ENCODE measurements around the gene CTNNAL1. TPM values are rescaled to one million over a fixed set of nuclear protein-coding genes. Genes with fewer than 3 reads are reported as not detected.
"Not testable (repeated sequence)": the region's sequence is repeated elsewhere in the genome, so short reads cannot be mapped to it uniquely, and the experiment has no call there.

CTNNAL1 gene
- total and polyA plus RNA-seq, 9 of the 15 experiments (the other 6 are each of a cell fraction or from before 2014, with no cell fraction given) = 23.2 to 78.0 (median 46.7) TPM

GRCh38 chr9:108920401-108920800, 92.9 kb downstream of the CTNNAL1 start:
- ATAC-seq; H2AFZ ChIP-seq (ENCODE audit: low read depth, low read length); H3K4me3 ChIP-seq; DNase-seq (ENCODE audit: extremely low read depth in 1 of 4, low spot score in 3 of 4); CTCF ChIA-PET (ENCODE audit: low intra/inter-chr PET ratio); intact Hi-C loops (cut with micrococcal nuclease); H3K27ac ChIP-seq (ENCODE audit: extremely low read depth, low read depth, low read length); H3K9ac ChIP-seq (ENCODE audit: insufficient read depth in 1 of 2, low read depth in 2 of 2, low read length in 2 of 2); H3K79me2 ChIP-seq (ENCODE audit: control insufficient read depth, insufficient read depth, low read length); H3K4me1 ChIP-seq (replicated peaks in 1 of 2; ENCODE audit: control insufficient read depth in 2 of 2, insufficient read depth in 2 of 2, low read length in 2 of 2); H3K9me3 ChIP-seq (replicated peaks; ENCODE audit: control insufficient read depth, insufficient read depth, low read depth, low read length); H4K20me1 ChIP-seq (replicated peaks; ENCODE audit: control insufficient read depth, insufficient read depth, low read length); H3K9me1 ChIP-seq (ENCODE audit: control insufficient read depth, insufficient read depth, low read length); H3K4me2 ChIP-seq (ENCODE audit: insufficient read depth, low read length); BruUV-seq (replicated peaks); in situ Hi-C loops (cut with MboI); FAIRE-seq; H3K27me3 ChIP-seq (ENCODE audit: control insufficient read depth in 2 of 2, insufficient read depth in 2 of 2, low read length in 2 of 2): not testable (repeated sequence)
- POLR2A ChIA-PET = interaction anchor here (1.4 kb wide), 1 partner anchor 47 kb away, joined by 3 read pairs; no protein-coding TSS in a partner anchor
- 95% methylated on average over 1 of the region's 1 CpG for WGBS (ENCODE audit: insufficient coverage, low coverage, missing lambda C conversion rate)
- H3K36me3 ChIP-seq (ENCODE audit: control insufficient read depth, insufficient read depth, low read length) = peaks cover 85% of the 10 kb centered on the region

- CTCF ChIA-PET (ENCODE audit: low intra/inter-chr PET ratio) = no interaction called here
- no peak for DNase-seq (ENCODE audit: extremely low read depth in 1 of 4, low spot score in 3 of 4)
- in situ Hi-C loops (cut with MboI) (no loop called here), intact Hi-C loops (cut with micrococcal nuclease) (no loop called here)
- Histone ChIP-seq H3K4me1 (replicated peaks in 1 of 2; ENCODE audit: control insufficient read depth in 2 of 2, insufficient read depth in 2 of 2, low read length in 2 of 2) (no peaks in the 10 kb centered on the region), H3K9me3 (replicated peaks; ENCODE audit: control insufficient read depth, insufficient read depth, low read depth, low read length) (no peaks in the 10 kb centered on the region), H3K4me3 (no peak overlapping the region), H3K4me2 (ENCODE audit: insufficient read depth, low read length) (no peak overlapping the region), H3K79me2 (ENCODE audit: control insufficient read depth, insufficient read depth, low read length) (no peaks in the 10 kb centered on the region), H3K27me3 (ENCODE audit: control insufficient read depth in 2 of 2, insufficient read depth in 2 of 2, low read length in 2 of 2) (no peaks in the 10 kb centered on the region), H3K36me3 (ENCODE audit: control insufficient read depth, insufficient read depth, low read length) (peaks cover 84% of the 10 kb centered on the region), H2AFZ (ENCODE audit: low read depth, low read length) (no peak overlapping the region), H3K9me1 (ENCODE audit: control insufficient read depth, insufficient read depth, low read length) (no peaks in the 10 kb centered on the region), H3K9ac (ENCODE audit: insufficient read depth in 1 of 2, low read depth in 2 of 2, low read length in 2 of 2) (no peak overlapping the region), H4K20me1 (replicated peaks; ENCODE audit: control insufficient read depth, insufficient read depth, low read length) (no peaks in the 10 kb centered on the region), H3K27ac (ENCODE audit: extremely low read depth, low read depth, low read length) (no peak overlapping the region)
- ATAC-seq = no peak
- 89% methylated on average over 6 of the region's 6 CpGs for WGBS (ENCODE audit: insufficient coverage, low coverage, missing lambda C conversion rate)
- POLR2A ChIA-PET = interaction anchor here (1.4 kb wide), 1 partner anchor 46 kb away, joined by 3 read pairs; no protein-coding TSS in a partner anchor
- FAIRE-seq = no peak
- no peak for TF ChIP-seq ERF (CRISPR knock-in tag; IDR thresholded peaks at IDR 0.05)
- BruUV-seq (replicated peaks) = no TSS peak
These were observed 93.8 kb downstream of the CTNNAL1 start for GRCh38 chr9:108919517-108919916.
